ENCODE data around the gene IL1RAP.
"Not testable (repeated sequence)": the region's sequence is repeated elsewhere in the genome, so short reads cannot be mapped to it uniquely, and the experiment has no call there.

IL1RAP gene

DNA sequence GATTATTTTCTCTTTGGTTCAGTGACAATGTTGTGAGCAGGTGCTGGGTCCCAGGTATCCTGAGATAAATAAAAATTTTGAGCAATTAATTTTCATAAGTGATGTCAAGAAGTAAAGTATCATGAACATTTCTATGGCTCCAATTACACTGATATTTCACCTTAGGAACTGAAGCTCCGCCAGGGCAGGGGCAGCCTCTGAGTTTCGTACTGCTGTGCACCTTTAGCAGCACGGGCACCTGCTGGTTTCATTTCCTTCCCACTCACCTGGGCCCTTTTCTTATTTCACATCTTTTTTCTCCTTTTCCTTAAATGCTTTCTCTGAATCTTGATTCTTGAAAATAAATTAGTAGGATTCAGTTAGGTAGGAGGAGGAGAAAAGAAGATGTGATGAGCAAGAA lies 1.2 kb upstream of the IL1RAP start:
- no peak for DNase-seq (ENCODE audit: low read depth)

DNA sequence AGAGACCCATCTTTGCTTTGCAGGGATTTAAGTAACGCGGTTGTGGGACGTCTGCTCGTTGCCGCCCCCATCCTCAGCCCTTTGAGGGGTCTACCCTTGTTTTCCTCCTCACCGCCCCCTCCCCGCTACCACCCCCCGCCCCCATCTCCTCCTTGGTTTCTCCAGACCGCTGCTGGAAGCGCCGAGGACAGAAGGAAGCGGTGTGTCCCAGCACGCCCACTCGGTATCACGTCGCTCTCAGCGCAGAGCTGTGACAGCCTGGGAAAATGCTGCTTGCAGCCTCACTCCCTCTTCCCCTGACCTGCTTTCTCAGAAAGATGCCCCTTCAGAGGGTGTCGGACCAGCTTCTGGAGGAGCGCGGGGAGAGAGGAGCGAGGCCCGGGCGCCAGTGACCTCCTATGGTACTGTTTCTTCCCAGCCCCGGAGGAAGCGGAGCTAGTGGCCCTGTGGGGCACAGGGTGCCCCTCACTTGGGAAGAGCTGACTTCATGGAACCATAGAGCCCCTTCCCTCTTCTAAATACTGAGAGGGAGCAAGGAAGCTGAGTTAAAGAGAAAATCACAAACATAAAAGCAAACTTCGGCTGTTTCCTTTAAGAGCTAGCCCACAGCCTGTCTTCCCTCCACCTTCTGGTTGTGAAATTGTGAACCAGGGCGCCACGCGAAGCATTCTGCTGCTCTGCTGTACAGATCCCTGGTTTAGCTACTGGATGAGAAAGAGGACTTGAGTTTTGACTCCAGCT lies 698 bp downstream of the IL1RAP start:
- DNase-seq (ENCODE audit: low read depth), result peak; percentile 21

DNA sequence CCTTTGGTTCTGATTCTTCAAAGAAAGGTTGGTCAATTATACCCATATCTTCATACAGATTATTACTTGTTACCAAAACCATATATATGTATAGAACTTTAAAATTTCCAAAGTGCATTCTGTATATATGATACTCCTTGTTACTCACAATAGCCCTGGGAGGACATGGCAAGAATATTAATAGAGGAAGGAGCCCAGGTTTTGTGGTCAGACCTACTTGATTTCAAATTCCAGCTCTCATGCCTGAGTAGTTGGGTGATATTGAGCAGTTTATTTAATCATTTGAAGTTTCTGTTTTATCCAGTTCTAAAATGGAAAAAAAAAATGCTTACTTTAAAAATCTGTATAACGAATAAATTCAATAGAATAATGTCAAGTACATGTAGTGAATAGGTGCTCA lies 2.5 kb downstream of the IL1RAP start:
- no peak for DNase-seq (ENCODE audit: low read depth)

DNA sequence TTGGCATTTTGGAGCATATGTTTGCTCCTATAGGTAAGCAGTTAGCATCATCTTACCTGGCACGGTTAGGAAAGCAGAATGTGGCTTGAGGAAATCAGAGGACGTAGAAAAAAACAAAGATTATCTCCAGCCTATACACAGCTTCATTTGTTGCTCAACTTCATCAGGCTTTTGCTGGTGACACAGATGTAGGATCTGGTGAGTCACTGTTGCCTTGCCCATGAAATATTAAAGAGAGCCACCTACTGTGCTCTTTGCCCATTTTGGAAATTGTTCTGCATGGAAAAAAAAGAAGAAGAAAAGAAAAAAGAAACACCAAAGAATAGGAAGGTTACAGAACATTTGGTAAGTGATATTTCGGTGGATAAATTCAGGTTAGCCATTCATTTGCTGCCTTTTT lies 3.8 kb downstream of the IL1RAP start:
- DNase-seq (ENCODE audit: low read depth), result no peak

DNA sequence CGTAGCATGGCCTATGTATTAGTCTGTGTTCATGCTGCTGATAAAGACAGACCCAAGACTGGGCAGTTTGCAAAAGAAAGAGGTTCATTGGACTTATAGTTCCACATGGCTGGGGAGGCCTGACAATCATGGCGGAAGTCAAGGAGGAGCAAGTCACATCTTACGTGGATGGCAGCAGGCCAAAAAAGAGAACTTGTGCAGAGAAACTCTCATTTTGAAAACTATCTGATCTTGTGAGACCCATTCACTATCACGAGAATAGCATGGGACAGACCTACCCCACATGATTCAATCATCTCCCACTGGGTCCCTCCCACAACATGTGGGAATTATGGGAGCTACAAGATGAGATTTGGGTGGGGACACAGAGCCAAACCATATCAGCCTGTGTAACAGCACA lies 4.6 kb downstream of the IL1RAP start:
- not testable (repeated sequence) for DNase-seq (ENCODE audit: low read depth)

DNA sequence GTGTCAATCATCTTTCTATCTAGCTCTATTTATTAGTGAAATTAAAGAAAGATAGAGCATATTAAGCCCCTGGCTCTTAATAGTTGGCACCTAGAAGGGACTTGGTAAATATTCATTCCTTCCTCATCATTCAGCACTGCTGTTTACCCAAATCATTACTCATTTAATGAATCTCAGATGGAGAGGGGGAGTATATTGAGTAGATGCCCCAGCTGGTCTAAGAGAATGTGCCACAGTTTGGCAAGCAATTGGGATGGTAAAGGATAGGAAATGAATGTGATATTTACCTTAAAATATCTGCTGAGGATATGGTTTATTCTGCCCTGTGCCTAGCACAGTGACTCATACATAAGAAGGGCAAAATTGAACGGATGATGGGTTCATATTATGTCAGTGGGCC lies 6.0 kb downstream of the IL1RAP start:
- no peak for DNase-seq (ENCODE audit: low read depth)

DNA sequence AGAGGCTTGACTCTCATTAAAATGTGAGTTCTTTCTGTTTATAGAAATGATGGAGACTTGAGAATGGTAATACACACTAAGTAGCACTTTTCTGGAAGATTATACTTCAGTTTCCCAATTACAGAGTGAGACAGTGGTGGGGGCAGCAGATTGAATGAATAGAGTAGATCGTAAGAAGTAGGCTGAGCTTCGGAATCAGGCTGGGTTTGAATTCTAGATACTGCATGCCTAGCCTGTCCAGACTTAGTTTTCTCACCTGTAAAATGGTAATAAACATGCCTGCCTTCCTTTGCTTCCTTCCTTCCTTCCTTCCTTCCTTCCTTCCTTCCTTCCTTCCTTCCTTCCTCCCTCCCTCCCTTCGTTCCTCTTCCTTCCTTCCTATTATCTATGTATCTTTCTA lies 8.1 kb downstream of the IL1RAP start:
- DNase-seq (ENCODE audit: low read depth), result no peak

DNA sequence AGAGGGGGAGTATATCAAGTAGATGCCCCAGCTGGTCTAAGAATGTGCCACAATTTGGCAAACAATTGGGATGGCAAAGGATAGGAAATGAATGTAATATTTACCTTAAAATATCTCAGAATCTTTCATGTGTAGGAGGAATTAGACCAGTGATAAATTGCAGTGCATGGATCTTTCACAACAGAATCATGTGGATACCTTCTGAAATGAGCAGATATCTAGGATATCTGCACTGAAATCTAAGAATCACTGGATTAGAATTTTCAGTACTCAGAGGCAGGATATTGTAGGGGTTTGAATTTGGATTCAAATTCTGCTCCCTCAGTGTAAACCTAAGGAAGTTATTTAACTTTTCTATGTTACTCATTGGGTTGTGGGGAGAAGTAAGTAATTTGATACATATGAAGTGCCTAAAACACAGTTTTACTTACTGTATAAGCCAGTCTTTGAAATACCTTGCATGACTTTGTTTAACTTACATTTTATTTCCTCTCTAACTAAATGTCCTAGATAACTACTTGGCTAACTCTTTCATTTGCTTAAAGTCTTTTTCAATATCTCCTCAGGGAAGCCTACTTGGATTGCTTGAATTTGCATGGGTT lies 8.8 kb downstream of the IL1RAP start:
- no peak for DNase-seq (ENCODE audit: low read depth)

DNA sequence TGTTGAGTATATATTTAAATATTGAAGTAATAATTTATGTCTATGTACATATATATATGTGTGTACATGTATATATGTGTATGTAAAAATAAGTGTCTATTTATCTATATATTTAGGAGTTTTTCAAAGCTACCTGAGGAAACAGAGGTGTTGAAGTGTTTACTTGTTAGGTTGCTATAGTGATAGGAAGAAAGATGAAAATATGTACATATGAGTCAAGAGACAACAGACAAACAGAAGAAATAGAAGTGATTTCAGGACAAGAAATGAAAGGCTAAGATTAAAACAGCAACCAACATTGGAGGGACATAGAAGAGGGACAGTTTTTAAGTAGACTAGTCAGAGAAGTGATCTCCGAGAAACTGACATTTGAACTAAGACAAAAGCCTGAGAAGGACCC lies 11.1 kb downstream of the IL1RAP start:
- no peak for DNase-seq (ENCODE audit: low read depth)

DNA sequence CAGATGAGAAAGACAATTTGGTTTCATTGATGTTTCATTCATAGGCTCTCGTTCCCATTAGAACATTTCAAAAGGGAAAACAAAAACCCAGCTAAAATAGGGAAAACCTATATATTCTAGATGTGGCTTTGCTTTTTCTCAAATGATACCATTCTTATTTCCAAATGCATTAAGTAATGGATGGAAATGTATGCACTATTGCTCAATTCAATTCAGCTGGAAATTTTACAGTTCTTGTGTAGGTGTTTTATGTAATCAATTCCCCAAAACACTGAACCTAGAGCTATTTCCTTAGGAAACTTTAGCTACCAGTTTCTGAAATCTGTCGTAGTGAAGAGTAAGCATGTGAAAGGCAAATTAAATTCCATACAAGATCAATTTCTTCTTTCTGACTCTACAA lies 11.7 kb downstream of the IL1RAP start:
- no peak for DNase-seq (ENCODE audit: low read depth)

DNA sequence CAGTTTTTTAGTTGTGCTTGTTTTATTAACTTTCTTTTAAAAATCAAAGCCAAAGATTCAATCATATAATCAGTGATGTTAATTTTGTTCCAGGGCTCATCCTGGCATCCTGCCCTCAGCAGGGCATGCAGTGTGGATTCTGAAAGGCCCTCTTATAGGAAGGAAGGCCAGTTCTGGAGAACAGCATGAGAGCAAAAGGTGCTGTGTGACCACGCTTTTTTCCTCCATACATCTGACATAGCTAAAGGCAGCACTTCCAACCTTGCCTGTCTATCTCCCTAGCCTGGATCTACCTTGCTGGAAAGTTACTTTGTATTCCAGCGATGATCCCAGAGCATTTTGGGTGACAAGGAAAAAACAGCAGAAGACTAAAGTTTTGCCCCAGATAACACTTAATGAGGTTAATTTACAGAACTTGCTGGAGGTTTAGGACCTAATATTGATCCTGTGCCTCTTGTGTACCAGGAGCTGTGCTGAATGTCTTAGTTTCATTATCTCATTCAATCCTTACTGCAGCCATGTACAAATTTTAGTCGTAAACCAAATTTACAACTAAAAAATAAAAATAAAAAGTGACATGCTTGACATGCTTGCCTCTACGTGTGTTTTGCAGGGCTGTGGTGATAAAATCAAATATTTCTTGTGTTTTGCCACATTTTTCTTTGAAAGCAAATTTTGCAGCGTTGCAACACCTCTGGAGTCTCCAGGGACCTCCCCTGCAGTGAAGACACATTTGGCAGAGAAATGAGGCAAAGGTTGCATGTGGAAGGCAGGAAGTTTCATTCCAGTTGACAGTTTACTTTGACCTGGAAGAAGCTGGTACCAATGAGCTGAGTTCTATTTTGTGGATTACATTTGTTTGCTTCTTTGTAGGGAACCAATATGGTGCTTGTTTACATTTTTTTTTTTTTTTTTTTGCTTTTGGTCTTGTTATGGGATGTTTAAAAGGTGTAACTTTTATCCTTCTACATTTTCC lies 13.2 kb downstream of the IL1RAP start:
- no peak for DNase-seq (ENCODE audit: low read depth)

DNA sequence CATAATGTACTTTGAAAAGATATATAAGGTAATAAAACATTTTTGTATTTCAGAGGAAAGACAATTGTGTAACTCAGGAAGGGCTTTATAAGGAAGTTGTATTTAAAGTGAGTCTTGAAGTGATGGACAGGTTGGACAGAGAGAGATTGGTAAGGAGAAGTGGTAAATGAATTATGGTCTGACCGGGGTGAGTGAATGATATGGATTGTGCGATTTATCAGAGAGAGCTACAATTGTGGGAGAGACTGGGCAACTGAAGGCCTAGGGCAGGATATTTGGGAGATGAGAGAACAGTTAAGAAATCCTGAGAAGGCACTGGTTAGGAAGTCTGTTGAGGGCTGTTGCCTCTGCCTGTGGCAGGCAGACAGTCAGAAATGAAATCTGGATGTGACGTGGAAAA lies 14.8 kb downstream of the IL1RAP start:
- DNase-seq (ENCODE audit: low read depth), result no peak

DNA sequence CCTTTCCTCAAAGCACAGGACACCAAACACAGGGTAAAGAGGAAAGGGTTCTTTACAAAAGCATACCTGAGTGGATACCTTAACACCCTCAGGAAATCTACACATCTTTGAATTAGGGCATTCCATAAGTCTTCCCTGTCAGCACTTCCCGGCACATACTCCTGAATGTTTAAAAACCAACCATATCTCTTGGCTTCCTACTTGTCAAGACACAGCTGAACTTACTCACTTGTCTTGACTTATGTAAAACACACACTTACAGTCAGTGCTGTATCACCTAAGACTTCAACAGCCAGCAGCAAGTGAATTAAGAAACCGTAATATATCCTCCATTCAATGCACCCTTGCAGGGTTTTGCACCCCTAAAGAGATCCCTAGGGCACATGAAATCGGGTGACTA lies 17.5 kb downstream of the IL1RAP start:
- DNase-seq (ENCODE audit: low read depth), result no peak

DNA sequence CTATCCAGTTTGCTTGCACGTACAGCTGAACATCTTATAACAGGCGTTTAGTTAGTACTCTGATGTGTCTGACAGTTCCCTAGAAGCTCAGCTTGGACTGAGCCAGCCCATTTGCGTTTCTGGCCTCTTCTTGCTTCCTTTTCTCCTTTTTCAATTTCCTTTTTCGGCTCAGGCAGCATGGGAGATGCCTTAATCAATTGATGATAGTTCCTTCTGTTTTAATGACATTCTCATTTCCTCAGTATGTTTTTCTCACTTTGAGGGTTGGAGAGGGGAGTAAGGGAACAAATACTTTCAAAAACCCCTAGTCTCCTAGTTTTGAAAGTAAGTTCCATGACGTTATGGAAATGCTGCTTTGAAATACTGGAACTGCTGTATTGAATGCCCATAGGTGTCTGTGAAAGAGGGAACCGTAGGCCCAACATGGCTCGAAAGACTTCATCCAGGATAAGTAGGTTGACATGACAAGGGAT lies 18.9 kb downstream of the IL1RAP start:
- DNase-seq (ENCODE audit: low read depth), result no peak

DNA sequence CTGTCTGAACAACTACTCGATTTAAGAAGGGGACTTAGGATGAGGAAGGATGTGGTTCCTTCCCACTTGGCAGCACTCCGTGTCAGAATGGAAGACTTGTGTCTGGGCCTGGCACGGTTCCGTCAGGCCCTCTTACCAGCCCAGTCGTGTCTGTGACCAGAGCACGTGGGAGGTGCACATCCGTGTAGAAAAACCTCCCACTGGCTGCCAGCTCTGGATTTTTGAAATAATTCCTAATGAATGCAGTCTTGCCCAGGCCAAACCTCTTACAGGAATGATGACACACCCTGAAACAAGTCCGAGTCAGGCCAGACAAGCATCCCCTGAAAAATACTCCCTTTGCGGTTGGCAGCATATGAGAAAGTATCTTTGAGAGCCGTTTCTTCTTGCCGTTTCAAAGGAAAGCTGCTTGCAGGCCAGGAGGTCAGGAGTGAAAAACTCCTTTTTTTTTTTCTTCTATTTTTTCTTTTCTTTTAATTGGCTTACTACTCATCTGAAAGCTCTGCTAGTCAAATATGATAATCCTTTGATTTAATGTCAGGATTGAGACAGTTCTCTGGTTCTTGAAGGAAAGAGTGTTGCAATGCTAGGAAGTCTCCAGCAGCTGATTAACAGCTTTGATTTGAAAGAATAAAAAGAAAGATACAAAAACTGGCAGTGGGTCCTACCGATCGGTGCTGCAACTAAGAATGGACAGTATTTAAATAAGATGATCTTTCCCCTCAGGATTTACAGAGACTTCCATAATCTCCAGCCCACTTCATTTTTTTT lies 19.8 kb downstream of the IL1RAP start:
- DNase-seq (ENCODE audit: low read depth), result no peak

DNA sequence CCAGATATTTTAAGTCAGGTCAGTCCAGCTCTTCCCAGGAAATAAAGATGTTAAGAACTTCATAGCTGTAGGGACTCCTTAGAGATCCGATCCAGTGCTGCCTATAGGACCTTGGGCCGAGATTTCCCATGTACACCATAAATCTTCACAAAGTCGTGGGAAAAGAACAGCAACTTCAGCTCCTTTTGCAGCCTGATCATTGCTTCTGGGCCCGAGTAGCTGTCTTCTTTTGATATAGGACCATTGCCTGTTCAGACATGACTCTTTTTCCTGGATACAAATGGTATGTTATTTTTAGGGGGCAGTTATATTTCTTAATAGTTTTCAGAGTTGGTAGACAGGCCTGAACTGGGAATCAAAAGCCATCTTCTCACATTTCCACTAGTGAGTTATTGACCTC lies 20.5 kb downstream of the IL1RAP start:
- DNase-seq (ENCODE audit: low read depth), result no peak

DNA sequence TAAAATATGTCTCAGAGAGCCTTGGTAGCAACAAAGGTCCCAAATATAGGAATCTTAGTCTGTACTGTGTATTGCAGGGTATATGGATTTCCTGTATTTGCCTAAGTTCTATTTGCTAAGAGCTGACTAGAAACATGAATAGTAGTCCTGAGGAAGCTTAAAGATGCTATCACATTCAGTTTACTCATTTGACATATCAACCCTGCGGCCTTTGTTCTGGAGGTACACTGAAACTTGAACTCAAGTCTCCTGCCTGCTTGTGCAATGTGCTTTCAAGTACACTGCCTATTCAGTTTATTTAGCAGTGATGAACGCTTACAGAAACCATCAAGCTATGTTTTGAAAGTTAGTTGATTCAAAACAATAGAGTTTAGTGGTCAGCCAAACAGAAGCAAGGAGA lies 21.1 kb downstream of the IL1RAP start:
- DNase-seq (ENCODE audit: low read depth), result no peak

DNA sequence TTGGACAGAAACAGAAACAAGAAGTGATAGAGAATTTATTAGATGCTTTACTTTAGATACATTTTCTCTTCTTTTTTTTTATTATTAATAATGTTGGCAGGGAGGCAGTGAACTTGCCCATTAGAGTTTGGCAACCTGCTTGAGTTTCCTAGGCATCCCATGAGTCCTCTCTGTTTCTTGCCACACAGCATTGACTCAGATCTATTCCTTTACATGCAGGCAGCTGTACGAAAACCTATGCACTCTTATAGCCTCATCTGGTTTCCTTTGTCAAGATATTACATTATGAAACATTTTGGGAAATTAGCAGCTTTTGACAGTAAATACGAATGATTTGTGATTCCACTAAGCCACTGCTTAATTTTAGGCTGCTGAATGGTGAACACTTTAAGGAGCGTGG lies 23.3 kb downstream of the IL1RAP start:
- no peak for DNase-seq (ENCODE audit: low read depth)

DNA sequence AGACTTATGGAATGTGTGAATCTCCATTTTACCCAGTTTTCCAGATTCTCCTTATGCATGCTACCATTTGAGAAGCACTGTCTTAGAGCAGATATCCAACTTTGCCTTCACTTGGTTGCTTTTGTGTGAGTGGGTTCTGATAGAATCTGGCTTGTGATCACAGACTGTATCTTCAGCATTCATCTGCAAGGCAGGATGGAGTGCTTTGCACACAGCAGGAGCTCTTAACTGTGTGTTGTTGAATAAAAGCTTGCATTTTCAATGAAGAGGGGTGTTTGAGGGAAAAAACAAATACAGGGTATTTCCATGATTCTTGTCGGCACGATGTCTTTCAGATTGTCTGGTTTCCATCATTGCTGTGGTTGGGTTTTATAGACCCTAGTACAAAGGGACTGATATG lies 24.4 kb downstream of the IL1RAP start:
- no peak for DNase-seq (ENCODE audit: low read depth)

DNA sequence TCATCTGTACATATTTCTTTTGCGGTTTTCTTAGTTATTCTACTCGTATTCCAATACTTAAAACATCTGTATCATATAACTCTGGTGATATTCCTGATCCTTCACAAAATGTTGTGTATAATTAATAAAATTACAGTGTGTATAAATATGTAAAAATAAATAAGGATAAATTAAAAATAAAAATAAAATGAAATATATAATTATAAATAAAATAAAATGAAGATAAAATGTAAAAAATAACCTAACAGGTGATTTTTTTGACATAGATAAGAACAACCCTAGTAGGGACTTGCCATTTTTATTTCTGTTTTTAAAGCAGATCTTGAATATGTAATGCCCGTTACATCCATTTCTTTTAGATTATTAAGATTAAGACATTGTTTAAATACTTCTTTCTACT lies 25.6 kb downstream of the IL1RAP start:
- DNase-seq (ENCODE audit: low read depth), result no peak

DNA sequence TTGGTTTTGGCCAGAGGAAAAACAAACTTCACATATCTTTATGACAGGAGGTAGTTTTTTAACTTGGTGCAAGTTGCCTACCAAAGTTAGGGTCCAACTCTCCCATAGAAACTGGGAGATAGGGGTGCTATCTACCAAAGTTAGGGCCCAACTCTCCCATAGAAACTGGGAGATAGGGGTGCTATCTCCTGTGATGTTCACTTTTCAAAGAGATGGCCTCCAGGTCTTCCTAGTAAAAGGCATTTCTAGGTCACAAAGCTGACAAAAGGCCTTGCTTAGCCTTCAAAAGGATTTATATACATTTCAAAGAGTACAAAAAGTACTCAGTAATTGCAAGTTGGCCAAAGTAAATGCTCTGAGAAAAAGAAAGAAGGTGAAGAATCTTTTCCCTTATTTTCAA lies 27.1 kb downstream of the IL1RAP start:
- DNase-seq (ENCODE audit: low read depth), result no peak

DNA sequence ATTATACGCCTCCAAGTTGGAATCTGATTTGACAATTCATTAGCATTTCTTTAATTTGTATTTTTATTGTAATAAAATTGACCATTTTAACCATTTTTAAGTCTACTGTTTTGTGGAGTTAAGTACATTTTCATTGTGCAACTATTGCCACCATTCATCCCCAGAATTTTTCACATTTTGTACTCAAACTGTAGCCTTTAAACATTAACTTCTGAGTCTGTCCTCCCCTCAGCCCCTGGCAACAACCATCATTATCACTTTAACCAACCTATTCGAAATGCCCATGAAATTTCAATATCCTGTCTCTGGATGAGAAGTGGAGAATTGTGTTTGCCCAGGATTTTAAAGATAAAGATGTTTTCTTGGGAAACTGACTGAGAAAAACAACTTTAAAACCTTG lies 27.7 kb downstream of the IL1RAP start:
- no peak for DNase-seq (ENCODE audit: low read depth)

All from activated T-cell treated with anti-CD3 and anti-CD28 coated beads for 48 hours (primary cell).